Measurements from ENCODE around the gene LPP. TPM values are rescaled to one million over a fixed set of nuclear protein-coding genes. Genes with fewer than 3 reads are reported as not detected.

LPP gene
- total RNA-seq, 1 donor from 2014 or later: 93.9 TPM

DNA sequence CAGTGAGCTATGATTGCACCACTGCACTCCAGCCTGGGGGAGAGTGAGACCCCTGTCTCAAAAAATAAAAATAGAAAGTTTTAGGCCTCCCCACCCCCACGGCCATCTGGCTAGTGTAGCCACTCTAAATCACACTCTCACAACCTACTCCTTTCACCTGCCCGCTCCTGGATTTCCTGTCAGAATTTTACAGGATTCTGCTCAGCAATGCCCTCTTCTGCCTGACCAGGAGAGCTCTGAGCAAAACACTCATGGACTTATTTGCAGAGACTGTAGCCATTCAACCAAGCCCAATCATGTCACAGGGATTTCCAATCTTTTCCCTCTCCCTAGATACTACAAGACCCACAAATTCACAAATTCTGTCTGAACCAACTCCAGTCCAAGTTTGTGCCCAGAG, 775.2 kb downstream of the LPP start:
- DNase-seq (ENCODE audit: low read depth): no peak
- TF ChIP-seq, protein P1, sequence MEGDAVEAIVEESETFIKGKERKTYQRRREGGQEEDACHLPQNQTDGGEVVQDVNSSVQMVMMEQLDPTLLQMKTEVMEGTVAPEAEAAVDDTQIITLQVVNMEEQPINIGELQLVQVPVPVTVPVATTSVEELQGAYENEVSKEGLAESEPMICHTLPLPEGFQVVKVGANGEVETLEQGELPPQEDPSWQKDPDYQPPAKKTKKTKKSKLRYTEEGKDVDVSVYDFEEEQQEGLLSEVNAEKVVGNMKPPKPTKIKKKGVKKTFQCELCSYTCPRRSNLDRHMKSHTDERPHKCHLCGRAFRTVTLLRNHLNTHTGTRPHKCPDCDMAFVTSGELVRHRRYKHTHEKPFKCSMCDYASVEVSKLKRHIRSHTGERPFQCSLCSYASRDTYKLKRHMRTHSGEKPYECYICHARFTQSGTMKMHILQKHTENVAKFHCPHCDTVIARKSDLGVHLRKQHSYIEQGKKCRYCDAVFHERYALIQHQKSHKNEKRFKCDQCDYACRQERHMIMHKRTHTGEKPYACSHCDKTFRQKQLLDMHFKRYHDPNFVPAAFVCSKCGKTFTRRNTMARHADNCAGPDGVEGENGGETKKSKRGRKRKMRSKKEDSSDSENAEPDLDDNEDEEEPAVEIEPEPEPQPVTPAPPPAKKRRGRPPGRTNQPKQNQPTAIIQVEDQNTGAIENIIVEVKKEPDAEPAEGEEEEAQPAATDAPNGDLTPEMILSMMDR (conservative IDR thresholded peaks at IDR 0.05; ENCODE audit: low read depth, low read length): peak; percentile 15
- H3K4me3 ChIP-seq (ENCODE audit: low read depth, low read length): no peak overlapping the region

DNA sequence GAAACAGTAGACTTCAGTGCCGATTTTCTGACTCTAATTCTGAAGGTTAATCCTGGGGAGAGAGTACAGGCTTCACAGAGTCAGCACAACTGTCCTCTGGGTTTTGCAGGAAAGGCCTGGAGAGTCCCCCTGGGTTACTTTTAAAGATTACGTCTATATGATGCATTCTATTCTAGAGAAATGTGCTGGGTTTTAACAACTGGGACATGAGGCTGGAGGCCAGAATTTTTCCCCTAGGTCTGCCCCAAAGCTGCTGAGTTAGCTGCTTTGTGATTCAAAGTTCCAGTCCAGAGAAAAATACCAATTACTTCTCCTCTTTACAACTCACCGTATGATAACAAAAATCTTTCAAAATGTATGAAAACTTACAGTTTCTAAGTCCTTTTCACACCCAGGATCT, 777.1 kb downstream of the LPP start:
- TF ChIP-seq, protein P1 (conservative IDR thresholded peaks at IDR 0.05; ENCODE audit: low read depth, low read length): no peak
- H3K4me3 ChIP-seq (ENCODE audit: low read depth, low read length): no peak overlapping the region
- DNase-seq (ENCODE audit: low read depth): no peak

DNA sequence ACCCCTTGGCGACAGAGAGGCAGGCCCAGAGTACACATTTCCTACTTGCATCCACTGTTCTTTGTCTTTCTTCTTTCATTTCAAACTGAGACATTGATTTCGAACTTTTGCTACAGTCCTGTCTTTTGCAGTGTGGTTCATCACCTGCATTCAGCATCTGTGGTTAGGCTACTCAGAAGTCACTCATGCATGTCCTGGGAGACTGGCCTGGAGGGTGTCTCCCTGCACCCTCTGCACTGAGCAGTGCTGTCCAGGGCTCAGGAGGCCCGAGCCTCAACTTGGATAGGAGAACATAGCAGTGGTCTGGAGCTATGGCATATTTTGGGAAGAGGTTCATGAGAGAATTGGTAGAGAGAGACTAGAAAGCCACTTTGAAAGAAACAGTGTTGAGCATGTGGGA, 777.6 kb downstream of the LPP start:
- DNase-seq (ENCODE audit: low read depth): no peak
- TF ChIP-seq, protein P1 (conservative IDR thresholded peaks at IDR 0.05; ENCODE audit: low read depth, low read length): no peak
- H3K4me3 ChIP-seq (ENCODE audit: low read depth, low read length): no peak overlapping the region

DNA sequence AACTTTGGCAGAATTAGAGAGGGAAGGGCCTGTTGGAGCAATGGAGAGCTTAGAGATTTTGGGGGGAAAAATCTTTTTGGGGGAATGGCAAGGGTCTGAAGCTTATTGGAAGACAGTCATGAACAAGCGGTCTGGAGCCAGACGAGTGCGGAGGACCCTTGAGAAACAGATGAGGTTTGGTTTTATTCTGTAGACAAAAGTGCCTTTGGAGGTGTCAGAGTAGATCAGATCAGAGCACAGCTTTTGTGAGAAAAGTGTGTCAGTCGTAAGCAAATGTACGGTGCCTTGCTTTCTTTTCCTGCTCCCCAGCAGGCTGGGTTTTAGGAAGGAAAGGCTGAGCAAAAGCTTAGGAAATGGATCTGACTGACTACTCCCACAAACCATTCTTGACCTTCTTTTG, 781.0 kb downstream of the LPP start:
- TF ChIP-seq, protein P1 (conservative IDR thresholded peaks at IDR 0.05; ENCODE audit: low read depth, low read length): no peak
- no peak for DNase-seq (ENCODE audit: low read depth)
- H3K4me3 ChIP-seq (ENCODE audit: low read depth, low read length): no peak overlapping the region

DNA sequence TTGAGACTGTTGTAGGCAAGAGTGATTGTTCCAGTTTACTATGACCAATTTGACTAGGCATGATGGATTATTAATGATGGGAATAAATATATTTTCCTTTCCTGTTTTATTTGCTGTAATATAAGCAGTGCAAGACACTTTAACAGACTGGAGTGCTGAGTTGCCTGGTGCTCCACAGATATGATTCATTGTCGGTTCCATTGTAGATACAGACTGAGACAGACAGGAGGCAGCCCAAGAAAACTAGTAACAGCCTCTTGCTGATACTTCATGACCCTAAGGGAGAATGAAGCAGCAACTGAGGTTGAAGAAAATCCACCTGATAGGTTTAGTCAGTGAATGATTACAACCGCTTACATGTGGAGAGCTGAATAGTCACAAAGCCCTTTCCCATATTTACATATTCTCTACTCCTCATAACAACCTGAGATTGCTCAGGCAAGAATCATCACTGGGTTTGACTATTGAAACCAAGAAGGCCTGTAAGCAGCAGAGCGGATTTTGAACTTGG, 782.7 kb downstream of the LPP start:
- H3K4me3 ChIP-seq (ENCODE audit: low read depth, low read length): no peak overlapping the region
- TF ChIP-seq, protein P1 (conservative IDR thresholded peaks at IDR 0.05; ENCODE audit: low read depth, low read length): peak; percentile 7
- DNase-seq (ENCODE audit: low read depth): no peak

DNA sequence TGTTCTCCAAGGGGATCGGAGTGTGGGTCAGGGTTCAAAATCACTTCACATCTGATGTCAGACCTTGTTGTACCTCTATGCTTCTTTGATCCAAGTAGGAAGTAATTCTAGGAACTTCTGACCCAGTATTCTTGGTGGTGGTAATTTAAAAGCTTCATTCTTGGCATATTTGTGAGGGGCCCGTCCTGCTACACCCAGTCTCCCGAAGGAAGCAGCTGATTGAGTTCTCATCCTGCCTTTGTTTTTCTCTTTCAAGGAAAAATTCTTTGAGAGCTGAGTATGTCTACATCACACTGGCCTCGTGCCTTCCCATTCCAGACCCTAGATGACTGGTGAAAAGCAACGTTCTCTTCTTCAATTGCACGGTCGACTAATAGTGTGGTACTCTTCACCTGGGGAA, 783.4 kb downstream of the LPP start:
- TF ChIP-seq, protein P1 (conservative IDR thresholded peaks at IDR 0.05; ENCODE audit: low read depth, low read length): no peak
- H3K4me3 ChIP-seq (ENCODE audit: low read depth, low read length): no peak overlapping the region
- DNase-seq (ENCODE audit: low read depth): peak; percentile 65

DNA sequence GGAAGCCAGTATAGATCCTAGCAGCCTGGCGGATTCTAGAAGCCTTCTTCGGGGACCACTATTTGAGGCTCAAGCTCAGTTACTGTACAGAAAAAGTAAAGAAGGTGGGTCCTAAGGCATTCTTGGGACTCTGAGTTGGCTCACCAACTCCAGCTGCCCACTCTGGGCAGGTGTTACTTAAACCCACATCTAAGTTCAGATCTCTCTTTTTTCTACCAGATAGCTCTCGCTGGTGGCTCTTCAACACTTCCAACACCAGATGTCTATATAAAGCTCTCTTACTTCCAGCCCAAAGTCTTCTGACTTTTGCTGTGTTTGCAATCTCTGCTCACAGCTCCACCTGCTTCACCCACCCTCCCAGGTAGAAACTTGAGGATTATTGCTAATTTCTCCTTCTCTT, 785.0 kb downstream of the LPP start:
- no peak overlapping the region for H3K4me3 ChIP-seq (ENCODE audit: low read depth, low read length)
- DNase-seq (ENCODE audit: low read depth): no peak
- TF ChIP-seq, protein P1 (conservative IDR thresholded peaks at IDR 0.05; ENCODE audit: low read depth, low read length): no peak
